Liver (tissue), 9 donors: ENCODE results near the gene SDK2. TPM values are rescaled to one million over a fixed set of nuclear protein-coding genes. Genes with fewer than 3 reads are reported as not detected.

Experiments used
- DNase-seq: peaks from one replicate; pipeline ENCODE4 v3.0.0-alpha.2; 2017; ENCODE audit warnings: low spot score
- H3K27ac ChIP-seq, 2 donors: one replicate each; pipeline ENCODE4 v1.7.0; 2013; ENCODE audit warnings: inconsistent platforms in 2 of 2, low read length in 2 of 2, control low read depth in 1 of 2, low read depth in 1 of 2, mild to moderate bottlenecking in 1 of 2
- H3K27me3 ChIP-seq, 4 donors: one replicate each; pipeline versions ENCODE4 v1.6.1 to v1.7.0; 2013; ENCODE audit warnings: low read length in 3 of 4, inconsistent platforms in 1 of 4, mild to moderate bottlenecking in 1 of 4, moderate library complexity in 1 of 4; ENCODE audit not compliant: control insufficient read depth in 4 of 4, insufficient read depth in 4 of 4
- H3K36me3 ChIP-seq, 4 donors: one replicate each; pipeline versions ENCODE4 v1.6.1 to v1.7.0; 2013; ENCODE audit warnings: low read length in 3 of 4, mild to moderate bottlenecking in 3 of 4, low read depth in 1 of 4, moderate library complexity in 1 of 4; ENCODE audit not compliant: control insufficient read depth in 4 of 4, insufficient read depth in 3 of 4
- H3K4me1 ChIP-seq, 4 donors: one replicate each; pipeline versions ENCODE4 v1.6.1 to v1.7.0; 2013; ENCODE audit warnings: low read length in 3 of 4, mild to moderate bottlenecking in 3 of 4, moderate library complexity in 1 of 4; ENCODE audit not compliant: control insufficient read depth in 4 of 4, insufficient read depth in 4 of 4
- H3K4me3 ChIP-seq, 3 donors: one replicate each; pipeline versions ENCODE4 v1.6.1 to v1.7.0; 2013; ENCODE audit warnings: low read length in 3 of 3, control low read depth in 1 of 3, low read depth in 1 of 3, mild to moderate bottlenecking in 1 of 3
- H3K9ac ChIP-seq, 2 donors: one replicate each; pipeline ENCODE4 v1.7.0; 2013; ENCODE audit warnings: low read length in 2 of 2, mild to moderate bottlenecking in 2 of 2, moderate library complexity in 2 of 2, control low read depth in 1 of 2, low read depth in 1 of 2
- H3K9me3 ChIP-seq, 4 donors: one replicate each; pipeline versions ENCODE4 v1.6.1 to v1.7.0; 2013; ENCODE audit warnings: low read length in 3 of 4; ENCODE audit not compliant: control insufficient read depth in 4 of 4
- ATF3 ChIP-seq: IDR thresholded peaks from 2 replicates; pipeline ENCODE4 v1.6.1; 2016; ENCODE audit warnings: antibody characterized with exemption
- CTCF ChIP-seq: fragments of 150-350 bp; IDR thresholded peaks from 2 replicates; pipeline ENCODE4 v1.5.1; 2017; ENCODE audit warnings: improper control_type of control experiment, low read depth, low read length; ENCODE audit not compliant: missing input control
- EGR1 ChIP-seq, 2 donors: IDR thresholded peaks; 2 replicates each; pipeline ENCODE4 v1.6.1; 2016 to 2018; ENCODE audit warnings: antibody characterized with exemption in 2 of 2, low read depth in 2 of 2
- FOXA1 ChIP-seq: IDR thresholded peaks from 2 replicates; pipeline ENCODE4 v1.6.1; 2016; ENCODE audit warnings: antibody characterized with exemption
- FOXA2 ChIP-seq: IDR thresholded peaks from 2 replicates; pipeline ENCODE4 v1.6.1; 2016; ENCODE audit warnings: antibody characterized with exemption
- GABPA ChIP-seq, 2 donors: IDR thresholded peaks in 1 of 2; conservative IDR thresholded peaks in 1 of 2; 2 replicates each; pipeline ENCODE4 v1.6.1; 2016; ENCODE audit warnings: antibody characterized with exemption in 2 of 2, mild to moderate bottlenecking in 1 of 2, moderate library complexity in 1 of 2
- HNF4A ChIP-seq, 2 donors: conservative IDR thresholded peaks; 2 replicates each; pipeline ENCODE4 v1.6.1; 2016; ENCODE audit warnings: antibody characterized with exemption in 2 of 2, mild to moderate bottlenecking in 2 of 2
- HNF4G ChIP-seq: IDR thresholded peaks from 2 replicates; pipeline ENCODE4 v1.6.1; 2016; ENCODE audit warnings: antibody characterized with exemption
- JUND ChIP-seq, 2 donors: IDR thresholded peaks; 2 replicates each; pipeline ENCODE4 v1.6.1; 2016; ENCODE audit warnings: antibody characterized with exemption in 2 of 2
- MAX ChIP-seq: IDR thresholded peaks from 2 replicates; pipeline ENCODE4 v1.6.1; 2016; ENCODE audit warnings: antibody characterized with exemption
- NR2F2 ChIP-seq: IDR thresholded peaks from 2 replicates; pipeline ENCODE4 v1.6.1; 2016; ENCODE audit warnings: antibody characterized with exemption
- RAD21 ChIP-seq, 2 donors: IDR thresholded peaks; 2 replicates each; pipeline ENCODE4 v1.6.1; 2016; ENCODE audit warnings: antibody characterized with exemption in 2 of 2, mild to moderate bottlenecking in 2 of 2
- REST ChIP-seq: IDR thresholded peaks from 2 replicates; pipeline ENCODE4 v1.6.1; 2016; ENCODE audit warnings: antibody characterized with exemption, mild to moderate bottlenecking
- RXRA ChIP-seq, 2 donors: IDR thresholded peaks; 2 replicates each; pipeline ENCODE4 v1.6.1; 2017 to 2018; ENCODE audit warnings: antibody characterized with exemption in 2 of 2, mild to moderate bottlenecking in 1 of 2
- SP1 ChIP-seq: IDR thresholded peaks from 2 replicates; pipeline ENCODE4 v1.6.1; 2018; ENCODE audit warnings: antibody characterized with exemption, mild to moderate bottlenecking
- TAF1 ChIP-seq: conservative IDR thresholded peaks from 2 replicates; pipeline ENCODE4 v1.6.1; 2016; ENCODE audit warnings: antibody characterized with exemption, mild to moderate bottlenecking
- YY1 ChIP-seq: IDR thresholded peaks from 2 replicates; pipeline ENCODE4 v1.6.1; 2016; ENCODE audit warnings: antibody characterized with exemption, mild to moderate bottlenecking
- ZBTB33 ChIP-seq: IDR thresholded peaks from 2 replicates; pipeline ENCODE4 v1.6.1; 2016; ENCODE audit warnings: antibody characterized with exemption
- WGBS: extraction: QIAGEN DNeasy Blood & Tissue Kit; methylation state at CpG from one replicate; pipeline ENCODE4 v1.1.7; 2013; 5-methylcytosine and 5-hydroxymethylcytosine counted together
- polyA plus RNA-seq, 2 donors: library from polyadenylated mRNA; stranded (reverse) in 1 of 2; unstranded in 1 of 2; fragments of 200-250 nt in 1 of 2; fragments of >200 nt in 1 of 2; fragmentation: Nextera tagmentation in 1 of 2; extraction: Ambion mirVana in 1 of 2; gene quantifications; one replicate each; pipeline versions ENCODE4 v1.2.1 to v1.2.3, GENCODE V29; 2013 to 2015
- total RNA-seq, 2 donors: library from RNA; depleted of rRNA; stranded (reverse); fragments of >200 nt; gene quantifications; one replicate each; pipeline ENCODE4 v1.2.3, GENCODE V29; 2014
- donor health status: healthy.
- donor health status: healthy.
- donor health status: healthy.
- donor health status: healthy.
- donor health status: healthy.

SDK2 gene
- total and polyA plus RNA-seq, 4 donors = 0.05 to 0.42 (median 0.10) TPM

GRCh38 chr17:73307130-73307529 is 337.1 kb downstream of the SDK2 start:
- Histone ChIP-seq H3K27ac (peak overlapping the region; percentile 65 to 97), H3K36me3 (no peaks in the 10 kb centered on the region), H3K4me1 (peaks cover 17 to 53% (median 35%) of the 10 kb centered on the region in 4 donors), H3K9ac (no peak overlapping the region), H3K4me3 (no peak overlapping the region), H3K27me3 (no peaks in the 10 kb centered on the region), H3K9me3 (no peaks in the 10 kb centered on the region)
- 69% methylated on average over 9 of the region's 9 CpGs for WGBS
- DNase-seq = no peak
- TF ChIP-seq FOXA2 (no peak), RAD21 (IDR thresholded peaks at IDR 0.05) (no peak), JUND (IDR thresholded peaks at IDR 0.05) (no peak), HNF4A (conservative IDR thresholded peaks at IDR 0.05) (no peak), HNF4G (no peak), YY1 (no peak), CTCF (no peak), SP1 (no peak), GABPA (IDR thresholded peaks at IDR 0.05 in 1 of 2, conservative IDR thresholded peaks at IDR 0.05 in 1 of 2) (no peak), REST (no peak), ATF3 (no peak), ZBTB33 (no peak), TAF1 (no peak), EGR1 (IDR thresholded peaks at IDR 0.05; ENCODE audit: low read depth in 2 of 2) (no peak), MAX (no peak), FOXA1 (no peak), RXRA (IDR thresholded peaks at IDR 0.05) (no peak), NR2F2 (no peak)
